T-helper 2 cell treated with Interferon-gamma antibody and Interleukin-4, amounts not matched to agents 5 μg/mL and 100 μg/mL, for 36 hours (primary cell): ENCODE data around the gene PLA1A.
"Not testable (repeated sequence)": the region's sequence is repeated elsewhere in the genome, so short reads cannot be mapped to it uniquely, and the experiment has no call there.

ENCODE experiments used
- DNase-seq: peaks from one replicate; pipeline ENCODE4 v3.0.0; 2021; ENCODE audit warnings: low spot score
- H3K27ac Mint-ChIP-seq: one replicate; pipeline ENCODE4 v1.8.0; 2021; ENCODE audit warnings: mild to moderate bottlenecking, mixed read lengths
- H3K27me3 Mint-ChIP-seq: one replicate; pipeline ENCODE4 v1.8.0; 2021; ENCODE audit warnings: low read depth, mixed read lengths
- H3K36me3 Mint-ChIP-seq: one replicate; pipeline ENCODE4 v1.8.0; 2021; ENCODE audit warnings: low read depth, mixed read lengths
- H3K4me1 Mint-ChIP-seq: one replicate; pipeline ENCODE4 v1.8.0; 2021; ENCODE audit warnings: low read depth, mixed read lengths
- H3K4me3 Mint-ChIP-seq: one replicate; pipeline ENCODE4 v1.8.0; 2022; ENCODE audit warnings: mild to moderate bottlenecking, moderate library complexity, mixed read lengths
- H3K9me3 Mint-ChIP-seq: one replicate; pipeline ENCODE4 v1.8.0; 2021; ENCODE audit warnings: mixed read lengths

Gene PLA1A

DNA sequence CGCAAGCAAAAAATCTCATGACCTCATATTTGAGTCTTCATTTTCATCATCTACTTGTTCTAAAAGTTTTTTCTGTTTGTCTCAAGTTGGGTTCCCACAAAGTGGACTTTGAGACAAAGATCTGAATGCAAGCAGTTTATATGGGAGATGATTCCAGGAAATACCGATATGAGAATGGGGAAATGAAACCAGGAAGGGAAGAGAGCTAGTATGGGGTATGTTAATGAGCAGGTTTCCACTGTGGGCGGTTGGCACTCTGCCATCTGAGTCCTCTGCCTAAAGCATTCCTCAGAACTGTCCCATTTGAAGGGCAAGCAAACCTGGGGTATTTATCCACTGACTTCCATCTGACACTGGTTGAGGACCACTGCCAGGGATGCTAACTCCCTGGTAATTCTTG is 9.6 kb upstream of the PLA1A start:
- H3K9me3 Mint-ChIP-seq, result peaks cover 11% of the 10 kb centered on the region
- no peak overlapping the region for H3K27ac Mint-ChIP-seq
- H3K4me3 Mint-ChIP-seq, result no peak overlapping the region
- H3K27me3 Mint-ChIP-seq, result peaks cover 6% of the 10 kb centered on the region
- no peak for DNase-seq
- peaks cover 13% of the 10 kb centered on the region for H3K4me1 Mint-ChIP-seq
- H3K36me3 Mint-ChIP-seq, result peaks cover 5% of the 10 kb centered on the region

DNA sequence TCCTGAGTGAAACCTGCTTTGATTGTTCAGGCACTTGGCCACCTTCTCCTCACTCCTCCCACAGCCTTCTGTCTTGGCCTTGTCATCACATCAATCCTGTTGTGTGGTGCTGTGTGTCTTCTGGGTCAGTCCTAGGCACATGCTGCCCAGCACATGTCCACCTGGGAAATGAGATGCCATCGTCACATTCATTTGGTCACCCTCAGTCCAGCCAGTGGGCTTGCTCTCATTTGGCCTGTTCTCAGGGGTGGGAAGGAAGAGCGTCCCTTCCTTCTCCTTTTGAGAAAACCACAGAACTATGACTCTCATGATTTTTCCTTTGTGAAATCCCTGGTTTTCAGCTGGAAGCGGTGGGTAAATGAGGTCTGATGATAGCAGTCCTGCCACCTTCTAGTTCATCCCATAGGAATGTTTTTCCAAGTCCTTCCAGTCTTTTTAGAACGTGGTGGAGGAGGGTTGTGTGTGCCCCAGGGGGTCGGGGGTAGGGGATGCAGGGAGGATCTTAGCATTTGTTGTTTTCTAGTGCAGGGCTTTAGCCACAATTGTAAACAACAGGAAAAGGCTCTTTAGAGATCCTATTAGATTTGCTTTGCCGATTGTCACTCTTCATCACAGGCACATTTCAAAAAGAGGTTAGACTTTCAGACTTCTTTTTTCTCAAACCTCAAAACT is 8.4 kb upstream of the PLA1A start:
- Mint-ChIP-seq H3K36me3 (peaks cover 5% of the 10 kb centered on the region), H3K27me3 (peaks cover 8% of the 10 kb centered on the region), H3K4me3 (no peak overlapping the region), H3K4me1 (peaks cover 13% of the 10 kb centered on the region), H3K27ac (no peak overlapping the region), H3K9me3 (peaks cover 11% of the 10 kb centered on the region)
- no peak for DNase-seq

DNA sequence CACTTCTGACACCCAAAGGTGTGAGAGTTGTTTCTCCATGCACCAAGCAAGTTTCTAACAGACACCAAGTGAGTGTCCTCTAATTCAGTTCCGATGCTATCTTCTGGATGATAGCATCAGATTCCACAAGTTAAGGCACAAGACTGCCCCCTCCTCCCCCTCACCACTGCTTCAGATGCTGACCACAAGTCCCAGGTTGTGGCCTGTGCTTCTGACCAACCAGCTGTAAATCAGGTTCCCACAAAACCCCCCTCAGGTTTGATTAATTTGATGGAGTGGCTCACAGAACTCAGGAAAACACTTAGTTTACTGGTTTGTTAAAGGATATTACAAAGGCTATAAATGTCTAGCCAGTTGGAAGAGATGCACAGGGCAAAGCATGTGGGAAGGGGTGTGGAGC is 7.0 kb upstream of the PLA1A start:
- no peak for DNase-seq
- H3K4me1 Mint-ChIP-seq, result peaks cover 13% of the 10 kb centered on the region
- H3K27me3 Mint-ChIP-seq, result peaks cover 8% of the 10 kb centered on the region
- H3K27ac Mint-ChIP-seq, result no peak overlapping the region
- H3K36me3 Mint-ChIP-seq, result peaks cover 5% of the 10 kb centered on the region
- peaks cover 11% of the 10 kb centered on the region for H3K9me3 Mint-ChIP-seq
- H3K4me3 Mint-ChIP-seq, result no peak overlapping the region

DNA sequence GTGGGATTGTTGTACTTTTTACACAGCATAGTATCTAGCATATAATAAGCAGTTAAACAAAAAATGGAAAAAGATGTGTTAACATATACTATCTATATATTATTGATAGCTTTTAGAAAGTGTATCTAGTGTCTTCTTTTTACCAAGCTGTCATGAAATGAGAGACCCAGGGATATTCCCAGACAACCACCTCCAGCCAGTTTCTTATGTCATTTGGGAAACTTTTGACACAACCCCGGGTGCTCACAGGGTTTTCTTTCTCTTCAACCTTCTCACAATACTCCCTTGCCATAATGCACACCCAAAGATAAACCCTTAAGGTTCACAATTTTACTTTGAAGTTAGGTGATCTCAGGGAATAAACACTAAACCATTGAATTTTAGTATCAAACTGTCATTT is 4.8 kb upstream of the PLA1A start:
- peaks cover 5% of the 10 kb centered on the region for H3K36me3 Mint-ChIP-seq
- H3K27ac Mint-ChIP-seq, result no peak overlapping the region
- H3K4me3 Mint-ChIP-seq, result no peak overlapping the region
- no peak for DNase-seq
- peaks cover 8% of the 10 kb centered on the region for H3K27me3 Mint-ChIP-seq
- H3K4me1 Mint-ChIP-seq, result peaks cover 14% of the 10 kb centered on the region
- H3K9me3 Mint-ChIP-seq, result peaks cover 11% of the 10 kb centered on the region

DNA sequence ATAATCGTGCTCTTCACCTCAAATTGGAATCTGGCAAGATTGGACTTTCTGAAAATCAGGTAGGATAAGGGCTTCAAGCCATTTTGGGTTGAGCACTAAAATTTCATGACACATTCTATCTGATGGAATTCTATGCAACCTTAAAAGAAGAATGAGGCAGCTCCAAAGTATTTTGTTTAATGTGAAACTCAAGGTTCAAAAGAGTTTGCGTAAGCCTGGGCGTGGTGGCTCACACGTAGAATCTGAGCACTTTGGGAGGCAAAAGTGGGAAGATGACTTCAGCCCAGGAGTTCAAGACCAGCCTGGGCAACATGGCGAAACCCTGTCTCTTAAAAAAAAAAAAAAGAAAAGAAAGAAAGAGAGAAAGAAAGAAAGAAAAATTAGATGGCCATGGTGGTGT is 3.6 kb upstream of the PLA1A start:
- Mint-ChIP-seq H3K4me1 (peaks cover 12% of the 10 kb centered on the region), H3K9me3 (peaks cover 11% of the 10 kb centered on the region), H3K4me3 (no peak overlapping the region), H3K36me3 (peaks cover 5% of the 10 kb centered on the region), H3K27me3 (peaks cover 8% of the 10 kb centered on the region), H3K27ac (no peak overlapping the region)
- DNase-seq, result no peak

DNA sequence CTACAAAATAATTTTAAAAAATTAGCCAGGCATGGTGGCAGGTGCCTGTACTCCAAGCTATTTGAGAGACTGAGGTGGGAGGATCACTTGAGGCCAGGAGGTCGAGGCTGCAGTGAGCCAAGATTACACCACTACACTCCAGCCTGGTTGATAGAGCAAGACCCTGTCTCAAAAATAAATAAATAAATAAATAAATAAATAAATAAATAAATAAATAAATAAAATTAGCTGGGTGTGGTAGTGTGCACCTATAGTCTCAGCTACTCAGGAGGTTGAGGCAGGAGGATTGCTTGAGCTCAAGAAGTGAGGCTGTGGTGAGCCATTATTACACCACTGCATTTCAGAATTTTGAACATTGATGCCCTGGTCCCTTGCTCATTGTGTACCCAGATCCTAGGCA is 2.8 kb upstream of the PLA1A start:
- H3K4me1 Mint-ChIP-seq, result peaks cover 14% of the 10 kb centered on the region
- not testable (repeated sequence) for DNase-seq, H3K27me3 Mint-ChIP-seq, H3K36me3 Mint-ChIP-seq, H3K4me3 Mint-ChIP-seq, H3K9me3 Mint-ChIP-seq, H3K27ac Mint-ChIP-seq

DNA sequence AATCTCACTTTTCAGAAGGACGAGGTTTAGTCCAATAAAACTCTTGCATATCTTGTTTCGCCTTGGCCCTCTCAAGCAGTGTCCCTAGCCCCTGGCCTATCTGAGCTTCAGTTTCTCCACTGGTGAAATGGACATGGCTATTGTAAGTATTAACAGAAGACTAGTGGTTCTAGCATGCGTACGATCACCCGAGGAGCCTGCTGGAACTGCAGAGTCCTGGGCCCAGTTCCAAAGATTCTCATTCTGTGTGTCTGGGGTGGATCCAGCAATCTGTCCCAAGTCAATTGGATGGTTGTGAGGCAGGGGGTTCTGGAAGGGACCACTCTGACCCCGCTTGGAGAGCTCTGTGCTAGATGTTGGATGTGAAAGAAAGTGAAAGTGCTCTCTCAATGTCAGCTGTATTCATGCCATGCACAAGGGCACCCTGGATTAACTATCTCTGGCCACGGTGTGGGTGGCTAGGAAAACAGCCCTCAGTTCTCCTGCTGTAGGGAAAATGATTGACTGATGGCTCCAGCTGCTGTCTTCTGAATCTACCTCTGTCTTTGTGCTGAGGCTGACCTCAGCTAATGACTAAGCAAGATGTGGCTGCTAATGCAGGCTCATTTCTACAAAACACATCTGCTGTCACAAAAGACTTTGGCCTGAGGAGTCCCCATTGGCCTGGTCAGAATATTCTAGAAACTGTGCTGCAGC is 1.9 kb upstream of the PLA1A start:
- Mint-ChIP-seq H3K36me3 (no peaks in the 10 kb centered on the region), H3K9me3 (no peaks in the 10 kb centered on the region), H3K4me3 (no peak overlapping the region), H3K4me1 (peaks cover 12% of the 10 kb centered on the region), H3K27me3 (peaks cover 2% of the 10 kb centered on the region), H3K27ac (no peak overlapping the region)
- DNase-seq, result no peak

DNA sequence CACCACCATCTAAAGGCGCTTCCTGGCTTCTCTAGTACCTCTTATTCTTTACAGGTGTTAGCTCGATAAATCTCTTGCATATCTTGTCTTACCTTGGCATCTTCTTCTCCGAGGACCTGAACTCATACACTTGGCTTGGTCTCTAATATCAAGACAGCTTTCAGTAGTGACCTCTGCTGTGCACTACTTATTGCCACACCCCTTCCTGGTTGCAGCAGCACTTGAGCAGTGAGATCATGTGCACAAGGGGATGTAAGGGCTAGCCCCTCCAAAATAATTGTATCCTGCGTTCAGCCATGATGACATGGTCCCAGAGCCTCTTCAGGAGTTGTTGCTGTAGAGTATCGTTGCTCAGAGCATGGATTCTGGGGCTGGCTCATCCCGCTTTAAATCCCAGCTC is 1.3 kb upstream of the PLA1A start:
- Mint-ChIP-seq H3K4me3 (no peak overlapping the region), H3K4me1 (peaks cover 14% of the 10 kb centered on the region), H3K27ac (no peak overlapping the region), H3K27me3 (peaks cover 2% of the 10 kb centered on the region), H3K9me3 (no peaks in the 10 kb centered on the region), H3K36me3 (no peaks in the 10 kb centered on the region)
- DNase-seq, result no peak

DNA sequence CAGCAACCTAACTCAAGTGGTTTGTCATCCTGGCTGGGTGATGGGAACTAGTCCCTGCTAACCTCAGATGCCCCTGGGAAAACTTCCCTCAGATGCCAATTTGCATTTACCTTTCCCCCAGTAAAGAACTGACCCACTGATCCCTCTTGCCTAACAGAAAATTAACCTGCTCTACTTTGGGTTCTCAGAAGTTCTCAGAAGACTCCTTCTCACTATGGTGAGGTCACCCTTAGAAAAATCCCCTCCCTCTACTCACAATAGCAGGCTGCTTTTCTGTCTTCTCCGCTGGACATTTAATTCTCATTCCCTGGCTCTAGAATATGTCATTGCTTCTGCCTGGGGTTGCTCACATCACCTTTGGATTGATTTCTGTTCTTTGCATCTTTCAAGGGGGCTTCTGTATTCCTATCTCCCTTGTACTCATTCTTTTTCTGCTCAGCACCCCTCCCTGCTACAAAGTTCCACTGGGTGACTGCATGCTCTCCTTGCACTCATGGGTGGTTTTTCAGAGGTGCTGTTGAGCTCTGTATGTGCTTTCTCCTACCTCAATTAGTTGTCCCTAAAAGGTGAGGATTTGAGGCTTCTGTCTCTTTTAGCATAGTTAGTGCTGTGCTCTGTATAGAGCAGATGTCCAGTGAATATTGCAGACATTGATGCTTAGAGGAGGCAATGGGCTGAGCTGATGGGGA is 869 bp downstream of the PLA1A start:
- no peak for DNase-seq
- H3K27me3 Mint-ChIP-seq, result peaks cover 2% of the 10 kb centered on the region
- peaks cover 14% of the 10 kb centered on the region for H3K4me1 Mint-ChIP-seq
- no peak overlapping the region for H3K27ac Mint-ChIP-seq
- H3K4me3 Mint-ChIP-seq, result no peak overlapping the region
- H3K9me3 Mint-ChIP-seq, result no peaks in the 10 kb centered on the region
- no peaks in the 10 kb centered on the region for H3K36me3 Mint-ChIP-seq

DNA sequence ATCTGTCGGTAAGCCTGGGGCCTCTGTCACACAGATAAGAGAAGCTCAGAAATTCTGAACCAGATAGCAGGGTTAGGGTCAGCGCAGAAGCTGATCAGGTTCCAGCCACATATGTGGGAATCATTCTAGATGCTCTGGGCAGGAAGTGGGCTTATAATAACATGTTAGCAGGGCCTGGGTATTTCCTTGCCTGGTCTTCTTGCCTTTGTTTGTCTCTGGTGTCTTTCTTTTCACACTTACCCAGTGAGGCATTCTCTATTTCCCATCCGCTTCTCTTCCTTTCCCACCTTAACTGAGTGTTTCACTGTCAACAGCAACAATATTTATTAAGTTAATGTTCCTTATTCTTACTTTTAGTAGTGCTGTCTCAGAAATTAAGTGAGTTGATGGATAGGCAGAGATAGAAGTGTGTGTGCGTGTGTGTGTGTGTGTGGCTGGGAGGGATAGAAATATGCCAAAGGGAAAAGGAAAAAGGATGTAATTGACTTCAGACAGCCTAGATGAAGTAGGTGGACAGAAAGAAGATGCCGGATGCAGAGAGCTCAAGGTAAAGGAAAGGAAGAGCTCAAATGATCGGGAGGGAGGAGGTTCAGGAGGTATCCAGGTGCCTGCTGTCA is 2.0 kb downstream of the PLA1A start:
- peaks cover 14% of the 10 kb centered on the region for H3K4me1 Mint-ChIP-seq
- no peak for DNase-seq
- no peaks in the 10 kb centered on the region for H3K9me3 Mint-ChIP-seq
- no peak overlapping the region for H3K4me3 Mint-ChIP-seq
- peak overlapping the region; percentile 50 for H3K27ac Mint-ChIP-seq
- H3K27me3 Mint-ChIP-seq, result no peaks in the 10 kb centered on the region
- no peaks in the 10 kb centered on the region for H3K36me3 Mint-ChIP-seq

DNA sequence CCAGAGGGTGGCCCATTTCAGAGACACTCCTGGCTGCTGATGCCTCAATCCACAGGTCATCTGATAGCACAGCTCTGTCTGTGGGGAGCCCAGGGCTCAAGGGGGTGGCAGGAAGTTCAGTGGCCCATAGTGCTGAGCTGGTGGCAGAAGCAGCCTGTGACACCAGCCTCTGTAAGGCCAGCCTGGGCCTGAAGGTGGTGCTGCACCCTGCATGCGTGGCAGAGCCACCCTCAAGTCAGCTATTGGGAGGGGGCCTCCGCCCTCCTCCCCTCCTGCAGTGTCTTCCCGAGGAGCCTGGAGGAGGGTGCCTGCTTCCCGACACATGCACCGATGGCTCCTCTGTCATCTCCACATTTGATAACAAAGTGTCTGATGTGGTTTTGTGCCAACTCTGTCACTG is 3.0 kb downstream of the PLA1A start:
- peaks cover 19% of the 10 kb centered on the region for H3K4me1 Mint-ChIP-seq
- no peak overlapping the region for H3K27ac Mint-ChIP-seq
- no peak overlapping the region for H3K4me3 Mint-ChIP-seq
- peak; percentile 27 for DNase-seq
- no peaks in the 10 kb centered on the region for H3K27me3 Mint-ChIP-seq
- H3K36me3 Mint-ChIP-seq, result no peaks in the 10 kb centered on the region
- no peaks in the 10 kb centered on the region for H3K9me3 Mint-ChIP-seq

DNA sequence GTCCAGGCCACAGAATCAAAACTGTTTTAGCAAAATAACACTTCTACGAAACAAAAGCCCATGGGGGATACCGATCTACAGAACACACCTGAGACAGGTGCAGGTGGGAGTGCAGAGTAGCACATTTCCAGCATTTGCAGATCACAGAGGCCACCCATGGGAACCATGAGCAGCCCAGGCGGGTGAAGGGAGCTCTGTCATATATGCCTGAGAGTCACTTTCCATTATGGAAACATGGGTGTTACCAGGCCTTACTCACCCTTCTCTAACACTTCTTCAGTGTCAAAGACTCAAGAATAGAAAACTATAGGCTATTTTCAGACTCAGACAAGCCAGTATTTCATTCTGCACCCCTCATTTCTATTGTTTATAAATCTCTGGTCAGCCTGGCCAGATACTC is 3.5 kb downstream of the PLA1A start:
- peaks cover 19% of the 10 kb centered on the region for H3K4me1 Mint-ChIP-seq
- no peak for DNase-seq
- no peak overlapping the region for H3K27ac Mint-ChIP-seq
- H3K9me3 Mint-ChIP-seq, result no peaks in the 10 kb centered on the region
- no peaks in the 10 kb centered on the region for H3K36me3 Mint-ChIP-seq
- H3K4me3 Mint-ChIP-seq, result no peak overlapping the region
- no peaks in the 10 kb centered on the region for H3K27me3 Mint-ChIP-seq

DNA sequence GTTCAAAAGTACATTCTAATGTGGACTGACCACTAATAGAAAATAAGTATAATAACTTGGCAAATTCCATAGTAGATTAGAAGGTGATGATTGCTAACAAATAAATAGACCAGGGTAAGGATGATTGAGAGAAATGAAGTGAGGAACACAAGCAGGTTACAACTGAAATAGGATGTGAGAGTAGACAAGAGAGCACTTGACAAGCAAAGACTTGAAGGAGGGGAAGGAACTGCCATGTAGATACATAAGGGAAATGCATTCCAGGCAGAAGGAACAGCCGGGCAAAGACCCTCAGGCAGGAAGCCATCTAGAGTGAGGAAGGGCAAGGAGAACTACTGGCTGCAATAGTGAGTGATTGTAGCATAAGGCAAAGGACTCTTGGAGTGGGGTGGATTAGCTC is 5.0 kb downstream of the PLA1A start:
- no peak overlapping the region for H3K27ac Mint-ChIP-seq
- peaks cover 2% of the 10 kb centered on the region for H3K27me3 Mint-ChIP-seq
- peaks cover 16% of the 10 kb centered on the region for H3K4me1 Mint-ChIP-seq
- H3K9me3 Mint-ChIP-seq, result no peaks in the 10 kb centered on the region
- H3K4me3 Mint-ChIP-seq, result no peak overlapping the region
- H3K36me3 Mint-ChIP-seq, result no peaks in the 10 kb centered on the region
- no peak for DNase-seq

DNA sequence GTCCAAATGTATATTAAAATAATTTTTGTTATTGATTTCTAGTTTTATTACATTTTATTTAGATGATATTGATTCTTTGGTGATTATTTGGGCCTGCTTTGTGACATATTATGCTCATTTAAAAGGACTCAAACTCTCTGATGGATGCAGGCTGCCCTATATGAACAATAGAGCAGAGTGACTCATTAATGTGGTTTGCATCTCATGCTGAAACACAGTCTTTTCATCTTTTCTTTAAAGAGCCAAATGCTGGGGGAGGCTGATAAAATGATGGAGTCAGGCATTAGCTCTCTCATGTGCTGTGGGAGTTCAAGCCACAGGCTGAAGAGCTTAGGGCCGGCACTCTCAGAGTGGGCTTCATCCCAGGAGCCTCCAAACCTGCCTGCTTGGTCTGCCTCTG is 7.2 kb downstream of the PLA1A start:
- H3K36me3 Mint-ChIP-seq, result no peaks in the 10 kb centered on the region
- no peaks in the 10 kb centered on the region for H3K9me3 Mint-ChIP-seq
- no peak overlapping the region for H3K27ac Mint-ChIP-seq
- no peak overlapping the region for H3K4me3 Mint-ChIP-seq
- peaks cover 7% of the 10 kb centered on the region for H3K4me1 Mint-ChIP-seq
- H3K27me3 Mint-ChIP-seq, result peaks cover 15% of the 10 kb centered on the region
- no peak for DNase-seq
